DND-41 (cell line): Measurements from ENCODE around the gene DISC1.

Experiments used
- ATAC-seq: fragments of 200-7000 bp; cut with Tn5 transposase; 3 replicates; pipeline ENCODE4 v1.9.1; 2021; ENCODE audit warnings: low read depth; ENCODE audit not compliant: insufficient read depth
- DNase-seq: peaks from one replicate; pipeline ENCODE4 v3.0.0-alpha.2; 2020
- H2AFZ ChIP-seq: 2 replicates; pipeline ENCODE4 v1.6.0; 2012; ENCODE audit warnings: low read depth, low read length
- H3K27ac ChIP-seq: 2 replicates; pipeline ENCODE4 v1.5.1; 2012; ENCODE audit warnings: low read length, inconsistent platforms
- H3K27me3 ChIP-seq: fragments of 200-600 bp; sonication (generic); 2 replicates; pipeline ENCODE4 v1.6.0; 2012; ENCODE audit warnings: low read length, mild to moderate bottlenecking, inconsistent platforms; ENCODE audit not compliant: insufficient read depth, poor library complexity
- H3K36me3 ChIP-seq: 2 replicates; pipeline ENCODE4 v1.5.1; 2012; ENCODE audit warnings: low read length, inconsistent platforms; ENCODE audit not compliant: insufficient read depth
- H3K4me1 ChIP-seq: 2 replicates; pipeline ENCODE4 v1.5.1; 2012; ENCODE audit warnings: mild to moderate bottlenecking, low read length; ENCODE audit not compliant: insufficient read depth
- H3K4me2 ChIP-seq: 2 replicates; pipeline ENCODE4 v1.6.0; 2012; ENCODE audit warnings: mild to moderate bottlenecking, moderate library complexity, low read length, inconsistent platforms; ENCODE audit not compliant: insufficient read depth
- H3K4me3 ChIP-seq, 2 experiments: fragments of 200-600 bp in 1 of 2; shearing (Covaris generic) in 1 of 2; 2 replicates each; pipeline ENCODE4 v1.5.1; 2012 to 2016; ENCODE audit warnings: inconsistent platforms in 2 of 2, low read length in 2 of 2, mild to moderate bottlenecking in 2 of 2, low read depth in 1 of 2, moderate library complexity in 1 of 2
- H3K79me2 ChIP-seq: 2 replicates; pipeline ENCODE4 v1.6.0; 2012; ENCODE audit warnings: low read length, inconsistent platforms; ENCODE audit not compliant: insufficient read depth
- H3K9ac ChIP-seq: 2 replicates; pipeline ENCODE4 v1.6.0; 2012; ENCODE audit warnings: low read depth, mild to moderate bottlenecking, inconsistent platforms, low read length, moderate library complexity
- H3K9me3 ChIP-seq: 2 replicates; pipeline ENCODE4 v1.5.1; 2012; ENCODE audit warnings: low read length, moderate library complexity, mild to moderate bottlenecking, inconsistent platforms; ENCODE audit not compliant: insufficient read depth, severe bottlenecking
- H4K20me1 ChIP-seq: 2 replicates; pipeline ENCODE4 v1.6.0; 2012; ENCODE audit warnings: low read length; ENCODE audit not compliant: insufficient read depth
- CTCF ChIP-seq: IDR thresholded peaks from 2 replicates; pipeline ENCODE4 v1.5.1; 2012; ENCODE audit warnings: borderline replicate concordance, low read length, moderate library complexity, mild to moderate bottlenecking; ENCODE audit not compliant: poor library complexity, severe bottlenecking; ENCODE audit errors: extremely low read depth
- EZH2 ChIP-seq: IDR thresholded peaks from 3 replicates; pipeline ENCODE4 v1.6.1; 2012; ENCODE audit warnings: borderline replicate concordance, low read depth, mild to moderate bottlenecking, moderate library complexity, low read length, inconsistent platforms; ENCODE audit not compliant: severe bottlenecking

DISC1 gene

DNA sequence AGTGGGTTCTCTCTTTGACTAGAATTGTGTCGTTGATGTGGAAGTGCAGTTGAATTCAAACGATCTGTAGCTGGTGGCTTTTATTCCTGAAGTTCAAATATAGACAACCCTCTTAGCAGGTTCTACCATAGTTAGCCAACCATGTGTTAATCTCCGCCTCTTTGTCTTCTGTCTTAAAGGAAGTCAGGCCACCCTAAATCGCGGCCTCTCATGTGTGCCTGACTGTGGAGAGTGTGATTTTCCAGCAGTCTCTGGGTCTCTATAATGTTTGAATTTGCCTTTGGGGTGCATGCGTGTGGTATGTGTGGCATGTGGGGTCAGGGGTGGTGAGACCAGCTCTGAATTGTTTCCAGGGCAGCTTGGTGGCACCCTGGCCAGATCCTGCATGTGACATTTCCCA lies 244.9 kb downstream of the DISC1 start:
- Histone ChIP-seq H2AFZ (no peak overlapping the region), H4K20me1 (no peaks in the 10 kb centered on the region), H3K4me2 (no peak overlapping the region), H3K27ac (no peak overlapping the region), H3K4me3 (no peak overlapping the region), H3K27me3 (no peaks in the 10 kb centered on the region), H3K36me3 (no peaks in the 10 kb centered on the region), H3K9ac (no peak overlapping the region), H3K9me3 (peaks cover 5% of the 10 kb centered on the region), H3K79me2 (no peaks in the 10 kb centered on the region), H3K4me1 (no peaks in the 10 kb centered on the region)
- ATAC-seq (no peak), DNase-seq (no peak)
- TF ChIP-seq CTCF (no peak), EZH2 (no peak)

DNA sequence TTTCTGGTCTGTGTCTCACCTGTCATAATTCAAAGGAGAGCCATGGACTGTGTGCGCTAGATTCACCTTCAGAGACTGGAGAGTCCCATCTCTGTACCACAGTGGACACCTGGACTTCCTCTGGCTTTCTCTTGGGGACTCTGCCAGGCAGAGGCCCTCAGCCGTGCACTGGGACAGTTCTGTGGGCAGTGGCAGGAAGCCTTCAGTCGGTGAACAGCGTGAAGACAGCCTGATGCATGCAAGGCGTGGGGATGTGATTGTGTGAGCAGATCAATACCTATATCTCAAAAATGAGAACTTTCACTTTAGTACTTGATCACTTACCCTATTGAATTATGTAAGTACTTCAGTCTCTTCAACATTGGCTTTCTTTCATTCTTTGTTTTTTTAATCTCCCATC lies 245.3 kb downstream of the DISC1 start:
- Histone ChIP-seq H4K20me1 (no peaks in the 10 kb centered on the region), H3K36me3 (no peaks in the 10 kb centered on the region), H3K79me2 (no peaks in the 10 kb centered on the region), H3K9ac (no peak overlapping the region), H3K9me3 (peaks cover 6% of the 10 kb centered on the region), H3K4me3 (no peak overlapping the region), H3K4me2 (no peak overlapping the region), H3K27me3 (no peaks in the 10 kb centered on the region), H2AFZ (no peak overlapping the region), H3K27ac (no peak overlapping the region), H3K4me1 (no peaks in the 10 kb centered on the region)
- DNase-seq (no peak), ATAC-seq (no peak)
- TF ChIP-seq CTCF (no peak), EZH2 (no peak)

GRCh38 chr1:231872461-231872910 lies 245.9 kb downstream of the DISC1 start:
- Histone ChIP-seq H3K27ac (no peak overlapping the region), H4K20me1 (no peaks in the 10 kb centered on the region), H3K36me3 (no peaks in the 10 kb centered on the region), H3K4me1 (no peaks in the 10 kb centered on the region), H3K79me2 (no peaks in the 10 kb centered on the region), H3K4me3 (no peak overlapping the region), H3K9me3 (peaks cover 6% of the 10 kb centered on the region), H3K4me2 (no peak overlapping the region), H2AFZ (no peak overlapping the region), H3K27me3 (no peaks in the 10 kb centered on the region), H3K9ac (no peak overlapping the region)
- ATAC-seq (no peak), DNase-seq (no peak)
- TF ChIP-seq EZH2 (no peak), CTCF (no peak)

DNA sequence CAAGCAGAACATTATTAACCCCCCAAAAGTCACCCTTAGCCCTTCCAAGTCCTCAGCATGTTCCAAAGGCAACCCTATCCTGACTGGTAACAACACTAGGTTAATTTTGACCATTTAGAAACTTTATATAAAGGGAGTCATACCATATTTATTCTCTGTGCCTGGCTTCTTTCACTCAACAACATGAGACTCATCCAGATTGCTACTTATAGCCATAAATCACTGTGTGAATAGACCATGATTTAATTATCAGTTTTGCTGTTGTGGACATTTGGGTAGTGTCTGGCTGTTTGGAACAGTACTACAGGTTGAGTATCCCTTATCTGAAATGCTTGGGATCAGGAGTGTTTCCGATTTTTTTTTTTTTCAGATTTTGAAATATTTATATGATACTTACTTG lies 252.1 kb downstream of the DISC1 start:
- no peak overlapping the region for H3K4me2 ChIP-seq
- no peaks in the 10 kb centered on the region for H3K4me1 ChIP-seq
- H3K27ac ChIP-seq = no peak overlapping the region
- H3K27me3 ChIP-seq = no peaks in the 10 kb centered on the region
- ATAC-seq (no peak), DNase-seq (no peak)
- peaks cover 6% of the 10 kb centered on the region for H3K9me3 ChIP-seq
- TF ChIP-seq EZH2 (no peak), CTCF (no peak)
- no peaks in the 10 kb centered on the region for H4K20me1 ChIP-seq
- H3K79me2 ChIP-seq = no peaks in the 10 kb centered on the region
- H3K36me3 ChIP-seq = no peaks in the 10 kb centered on the region
- H3K4me3 ChIP-seq = no peak overlapping the region
- H3K9ac ChIP-seq = no peak overlapping the region
- no peak overlapping the region for H2AFZ ChIP-seq
